NK-92 treated with Interleukin-12 subunit alpha and Interleukin-12 subunit beta, amount 100 ng/mL, for 24 hours (cell line): Measurements from ENCODE around the gene CXCL17.
A peak's percentile ranks its signal among the peaks of the same experiment; 100 is the strongest.
"Not testable (repeated sequence)": the region's sequence is repeated elsewhere in the genome, so short reads cannot be mapped to it uniquely, and the experiment has no call there.

Experiments used
- DNase-seq: peaks from one replicate; lab custom pipeline; 2025; lab: John Stamatoyannopoulos, UW

Gene CXCL17, protein sequence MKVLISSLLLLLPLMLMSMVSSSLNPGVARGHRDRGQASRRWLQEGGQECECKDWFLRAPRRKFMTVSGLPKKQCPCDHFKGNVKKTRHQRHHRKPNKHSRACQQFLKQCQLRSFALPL

DNA sequence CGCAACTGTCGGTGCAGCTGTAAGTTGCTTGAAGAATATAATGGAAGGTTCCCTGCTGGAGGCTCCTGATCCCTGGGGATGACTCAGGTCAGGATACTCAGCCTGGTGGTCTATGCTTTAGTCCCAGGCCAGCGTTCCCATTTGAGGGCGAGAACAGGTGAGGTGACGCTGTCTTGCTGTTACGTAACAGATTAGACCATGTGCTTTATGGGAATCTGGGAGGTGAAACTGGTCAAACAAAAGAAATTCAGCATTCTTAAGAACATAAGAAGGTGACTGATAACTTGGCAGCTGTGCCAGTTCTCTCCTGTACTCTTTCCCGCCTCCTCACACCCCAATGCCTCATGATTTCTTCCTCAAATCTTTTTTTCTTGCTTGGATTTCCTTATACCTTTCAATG, at the start of gene CXCL17:
Gene CXCL17 (minus strand): TSS at position 114 of the 400 bp plus-strand sequence. CDS start 114 bp downstream, outside the sequence.
- DNase-seq, result no peak

DNA sequence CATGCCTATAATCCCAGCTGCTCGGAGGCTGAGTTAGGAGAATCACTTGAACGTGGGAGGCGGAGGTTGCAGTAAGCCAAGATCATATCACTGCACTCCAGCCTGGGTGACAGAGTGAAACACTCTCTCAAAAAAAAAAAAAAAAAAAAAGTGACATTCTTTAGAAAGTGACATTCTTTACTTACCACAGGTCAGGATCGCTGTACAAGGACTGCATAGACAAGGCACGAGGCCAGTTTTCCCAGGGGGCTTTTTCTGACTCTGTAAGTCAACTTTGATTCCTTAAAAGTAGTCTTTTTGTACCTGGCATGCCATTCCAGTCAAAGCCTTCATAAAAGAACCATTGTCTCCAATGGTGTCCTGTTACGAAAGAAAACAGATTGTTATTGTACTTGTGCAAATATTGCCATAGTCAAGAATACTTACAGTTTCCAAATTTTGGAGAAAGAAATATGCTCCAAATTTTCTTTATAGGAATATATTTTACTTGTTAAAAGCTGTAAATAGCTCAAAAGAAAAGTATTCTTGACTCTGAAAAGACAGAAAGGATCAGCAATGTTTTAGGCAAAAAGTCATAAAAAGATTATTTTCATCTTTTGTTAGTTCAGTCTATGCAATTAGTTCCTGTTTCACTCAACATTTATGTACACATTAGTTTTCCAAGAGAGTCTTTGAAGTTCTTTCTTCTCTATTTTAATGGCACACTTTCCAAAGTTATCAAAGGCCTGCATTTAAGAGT, 46.2 kb upstream of the CXCL17 start:
- no peak for DNase-seq

- DNase-seq, result no peak
Measured at GRCh38 chr19:42487798-42488178, 45.0 kb upstream of the CXCL17 start.

- no peak for DNase-seq
Measured at GRCh38 chr19:42487032-42487797, 44.5 kb upstream of the CXCL17 start.

DNA sequence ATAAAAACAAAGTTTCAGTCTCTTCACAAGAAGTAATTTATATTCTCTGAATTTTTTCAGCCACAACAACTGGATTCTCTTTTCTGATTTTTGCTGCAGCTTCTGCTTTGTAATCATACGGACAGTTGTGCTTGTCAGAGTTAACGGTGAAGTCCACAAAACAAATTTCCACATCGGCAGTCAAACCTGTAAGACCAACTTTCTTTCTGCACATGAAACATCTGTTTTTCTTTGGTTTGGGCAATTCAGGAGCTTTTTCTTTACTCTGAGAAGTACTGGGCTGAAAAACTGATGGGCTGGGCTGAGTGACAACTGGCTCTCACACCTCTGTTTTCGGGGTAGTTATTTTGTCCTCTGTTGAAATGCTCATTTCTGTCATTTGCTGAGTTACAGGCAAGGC, 42.3 kb upstream of the CXCL17 start:
- DNase-seq, result not testable (repeated sequence)

- peak; percentile 54 for DNase-seq
Measured at GRCh38 chr19:42480335-42481095, 37.8 kb upstream of the CXCL17 start.

GRCh38 chr19:42479736-42480135, 37.0 kb upstream of the CXCL17 start:
- DNase-seq, result no peak

DNA sequence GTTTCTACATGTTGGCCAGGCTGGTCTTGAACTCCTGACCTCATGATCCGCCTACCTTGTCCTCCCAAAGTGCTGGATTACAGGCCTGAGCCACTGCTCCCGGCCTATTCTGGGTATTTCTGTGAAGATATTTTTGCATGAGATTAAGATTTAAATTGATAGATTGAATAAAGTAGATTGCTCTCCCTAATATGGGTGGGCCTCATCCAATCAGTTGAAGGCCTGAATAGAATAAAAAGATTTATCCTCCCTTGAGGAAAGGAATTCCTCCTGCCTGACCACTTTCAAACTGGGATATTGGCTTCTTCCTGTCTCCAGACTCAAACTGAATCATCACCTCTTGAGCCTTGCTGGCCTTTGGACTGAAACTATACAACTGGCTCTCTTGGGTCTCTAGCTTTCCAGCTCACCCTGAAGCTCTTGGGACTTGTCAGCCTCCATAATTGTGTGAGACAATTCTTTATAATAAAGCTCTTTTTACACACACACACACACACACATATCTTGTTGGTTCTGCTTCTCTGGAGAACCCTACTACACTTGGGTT, 36.1 kb upstream of the CXCL17 start:
- DNase-seq, result no peak

DNA sequence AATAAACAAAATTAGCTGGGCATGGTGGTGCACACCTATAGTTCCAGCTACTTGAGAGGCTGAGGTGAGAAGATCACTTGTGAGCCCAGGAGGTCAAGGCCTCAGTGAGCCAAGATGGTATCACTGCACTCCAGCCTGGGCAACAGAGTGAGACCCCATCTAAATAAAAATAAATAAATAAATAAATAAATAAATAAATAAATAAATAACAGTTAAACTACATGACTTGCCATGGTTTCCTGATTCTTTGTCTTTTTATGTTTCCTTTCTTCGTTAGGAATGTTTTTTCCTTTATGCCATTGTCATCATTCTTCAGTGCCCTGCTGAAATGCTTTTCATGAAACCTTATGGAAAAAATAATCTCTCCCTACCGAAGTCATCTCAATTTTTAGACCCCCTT, 35.2 kb upstream of the CXCL17 start:
- DNase-seq, result no peak

DNA sequence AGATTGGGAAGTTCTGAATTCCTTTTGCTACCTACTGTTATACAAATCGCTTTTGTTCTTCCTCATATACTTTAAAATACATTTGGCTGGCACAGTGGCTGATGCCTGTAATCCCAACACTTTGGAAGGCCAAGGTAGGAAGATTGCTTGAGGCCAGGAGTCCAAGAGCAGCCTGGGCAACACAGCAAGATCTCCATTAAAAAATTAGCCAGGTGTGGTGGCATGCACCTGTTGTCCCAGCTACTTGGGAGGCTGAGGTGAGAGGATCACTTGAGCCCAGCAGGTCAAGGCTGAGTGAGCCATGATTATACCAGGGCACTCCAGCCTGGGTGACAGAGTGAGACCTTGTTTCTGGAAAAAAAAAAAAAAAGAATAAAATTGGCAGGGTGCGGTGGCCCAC, 34.4 kb upstream of the CXCL17 start:
- DNase-seq, result no peak

DNA sequence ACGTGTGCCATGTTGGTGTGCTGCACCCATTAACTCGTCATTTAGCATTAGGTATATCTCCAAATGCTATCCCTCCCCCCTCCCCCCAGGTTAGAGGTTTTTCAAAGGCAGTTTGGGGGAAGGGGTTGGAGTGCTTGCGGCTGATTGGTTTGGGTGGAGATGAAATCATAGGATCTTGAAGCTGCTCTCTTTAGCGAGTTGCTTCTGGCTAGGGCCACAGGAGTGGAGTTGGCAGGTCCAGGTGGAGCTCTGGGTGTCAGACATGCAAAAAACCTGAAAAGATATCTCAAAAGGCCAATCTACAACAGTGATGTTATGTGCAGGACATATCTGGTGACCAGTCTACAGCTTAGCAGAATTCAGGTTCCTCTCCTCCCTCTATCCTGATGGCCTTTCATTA, 32.6 kb upstream of the CXCL17 start:
- no peak for DNase-seq

DNA sequence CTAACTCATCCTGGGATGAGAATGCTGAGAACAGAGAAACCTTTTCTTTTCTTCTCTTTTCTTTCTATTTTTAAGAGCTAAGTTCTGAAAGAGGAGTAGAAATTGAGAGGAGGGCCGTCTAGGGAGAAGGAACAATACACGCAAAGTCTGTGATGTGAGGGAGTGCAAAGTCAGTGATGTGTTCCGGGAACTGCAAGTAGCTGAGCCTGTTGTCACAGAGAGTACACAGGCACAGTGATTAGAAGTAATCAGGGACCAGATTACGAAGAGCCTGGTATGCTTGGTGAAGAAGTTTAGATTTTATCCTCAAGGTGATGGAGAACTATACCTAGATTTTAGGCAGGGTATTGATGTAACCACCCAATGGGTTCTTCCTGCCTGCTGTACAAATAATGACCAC, 32.0 kb upstream of the CXCL17 start:
- no peak for DNase-seq

- DNase-seq, result no peak
Measured at GRCh38 chr19:42473686-42474085, 30.9 kb upstream of the CXCL17 start.

DNA sequence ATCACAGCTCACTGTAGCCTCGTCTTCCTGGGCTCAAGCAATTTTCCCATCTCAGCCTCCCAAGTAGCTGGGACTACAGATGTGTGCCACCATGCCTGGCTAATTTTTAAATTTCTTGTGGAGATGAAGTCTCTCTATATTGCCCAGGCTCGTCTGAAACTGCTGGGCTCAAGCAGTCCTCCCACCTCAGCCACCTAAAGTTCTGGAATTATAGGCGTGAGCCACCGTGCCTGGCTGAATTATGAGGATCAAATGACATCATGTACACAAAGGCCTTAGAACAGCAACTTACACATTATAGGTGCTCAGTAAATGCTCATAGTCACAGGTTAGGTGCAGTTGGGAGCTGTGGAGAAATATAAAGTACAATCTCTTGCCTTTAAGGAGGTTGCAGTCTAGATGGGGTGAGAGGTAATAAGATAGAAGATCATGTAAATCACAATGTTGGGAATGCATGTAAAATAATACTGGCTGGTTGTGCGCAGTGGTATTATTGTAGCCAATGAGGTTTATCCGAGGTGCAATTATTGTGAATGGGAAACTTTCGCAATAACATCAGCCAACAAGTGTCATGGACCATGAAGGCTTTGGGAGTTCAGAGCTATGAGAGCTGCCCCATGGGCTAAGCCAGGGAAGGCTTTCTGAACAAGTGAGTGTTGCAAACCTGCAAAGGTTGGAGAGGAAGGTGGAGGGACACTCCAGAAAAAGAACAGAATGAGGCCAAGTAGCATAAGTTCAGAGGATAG, 29.8 kb upstream of the CXCL17 start:
- DNase-seq, result no peak

- no peak for DNase-seq
Measured at GRCh38 chr19:42471554-42472249, 29.0 kb upstream of the CXCL17 start.

- DNase-seq, result peak; percentile 75
Measured at GRCh38 chr19:42469311-42470235, 26.8 kb upstream of the CXCL17 start.

- no peak for DNase-seq
Measured at GRCh38 chr19:42468273-42468796, 25.6 kb upstream of the CXCL17 start.

- DNase-seq, result no peak
Measured at GRCh38 chr19:42467183-42467760, 24.5 kb upstream of the CXCL17 start.

- DNase-seq, result no peak
Measured at GRCh38 chr19:42466521-42467182, 23.9 kb upstream of the CXCL17 start.
